Epithelial cell of esophagus (primary cell): ENCODE results near the gene MASP2.
A peak's percentile ranks its signal among the peaks of the same experiment; 100 is the strongest.
"Not testable (repeated sequence)": the region's sequence is repeated elsewhere in the genome, so short reads cannot be mapped to it uniquely, and the experiment has no call there.

Experiments used
- DNase-seq: peaks from one replicate; pipeline ENCODE4 v3.0.0; 2010; ENCODE audit warnings: low read depth
- H3K4me3 ChIP-seq: 2 replicates; pipeline ENCODE4 v1.5.1; 2011; ENCODE audit warnings: mild to moderate bottlenecking, low read length, control low read depth
- TF ChIP-seq, protein P1 (sequence below): IDR thresholded peaks from 2 replicates; pipeline ENCODE4 v1.5.1; 2011; ENCODE audit warnings: low read depth, mild to moderate bottlenecking, low read length, control low read depth, inconsistent platforms; ENCODE audit not compliant: insufficient read depth; ENCODE audit errors: missing control alignments

MASP2 gene

GRCh38 chr1:11024874-11025203 lies 22.2 kb downstream of the MASP2 start:
- no peak overlapping the region for H3K4me3 ChIP-seq
- TF ChIP-seq, protein P1, sequence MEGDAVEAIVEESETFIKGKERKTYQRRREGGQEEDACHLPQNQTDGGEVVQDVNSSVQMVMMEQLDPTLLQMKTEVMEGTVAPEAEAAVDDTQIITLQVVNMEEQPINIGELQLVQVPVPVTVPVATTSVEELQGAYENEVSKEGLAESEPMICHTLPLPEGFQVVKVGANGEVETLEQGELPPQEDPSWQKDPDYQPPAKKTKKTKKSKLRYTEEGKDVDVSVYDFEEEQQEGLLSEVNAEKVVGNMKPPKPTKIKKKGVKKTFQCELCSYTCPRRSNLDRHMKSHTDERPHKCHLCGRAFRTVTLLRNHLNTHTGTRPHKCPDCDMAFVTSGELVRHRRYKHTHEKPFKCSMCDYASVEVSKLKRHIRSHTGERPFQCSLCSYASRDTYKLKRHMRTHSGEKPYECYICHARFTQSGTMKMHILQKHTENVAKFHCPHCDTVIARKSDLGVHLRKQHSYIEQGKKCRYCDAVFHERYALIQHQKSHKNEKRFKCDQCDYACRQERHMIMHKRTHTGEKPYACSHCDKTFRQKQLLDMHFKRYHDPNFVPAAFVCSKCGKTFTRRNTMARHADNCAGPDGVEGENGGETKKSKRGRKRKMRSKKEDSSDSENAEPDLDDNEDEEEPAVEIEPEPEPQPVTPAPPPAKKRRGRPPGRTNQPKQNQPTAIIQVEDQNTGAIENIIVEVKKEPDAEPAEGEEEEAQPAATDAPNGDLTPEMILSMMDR = no peak
- DNase-seq = peak; percentile 19

GRCh38 chr1:11024154-11024873 lies 22.7 kb downstream of the MASP2 start:
- DNase-seq = no peak
- H3K4me3 ChIP-seq = no peak overlapping the region
- TF ChIP-seq, protein P1 = no peak

DNA sequence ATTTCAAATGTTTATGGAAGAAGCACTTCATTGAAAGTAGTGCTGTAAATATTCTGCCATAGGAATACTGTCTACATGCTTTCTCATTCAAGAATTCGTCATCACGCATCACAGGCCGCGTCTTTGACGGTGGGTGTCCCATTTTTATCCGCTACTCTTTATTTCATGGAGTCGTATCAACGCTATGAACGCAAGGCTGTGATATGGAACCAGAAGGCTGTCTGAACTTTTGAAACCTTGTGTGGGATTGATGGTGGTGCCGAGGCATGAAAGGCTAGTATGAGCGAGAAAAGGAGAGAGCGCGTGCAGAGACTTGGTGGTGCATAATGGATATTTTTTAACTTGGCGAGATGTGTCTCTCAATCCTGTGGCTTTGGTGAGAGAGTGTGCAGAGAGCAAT lies 23.8 kb downstream of the MASP2 start:
- no peak overlapping the region for H3K4me3 ChIP-seq
- DNase-seq = no peak
- TF ChIP-seq, protein P1 = no peak

DNA sequence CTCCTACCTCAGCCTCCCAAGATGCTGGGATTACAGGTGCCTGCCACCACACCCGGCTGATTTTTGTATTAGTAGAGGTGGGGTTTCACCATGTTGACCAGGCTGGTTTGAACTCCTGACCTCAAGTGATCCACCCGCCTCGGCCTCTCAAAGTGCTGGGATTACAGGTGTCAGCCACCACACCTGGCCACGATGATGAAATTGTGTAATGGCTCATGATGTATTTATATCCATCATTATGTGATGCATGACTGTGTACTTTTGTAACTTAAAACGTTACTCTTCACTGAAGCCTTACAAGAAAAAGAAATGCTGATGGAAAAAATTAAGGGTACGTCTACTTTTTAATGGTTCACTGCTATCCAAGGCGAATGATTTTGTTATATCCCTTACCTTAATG lies 27.1 kb downstream of the MASP2 start:
- no peak for DNase-seq
- H3K4me3 ChIP-seq = no peak overlapping the region
- TF ChIP-seq, protein P1 = no peak

GRCh38 chr1:11019358-11019757 lies 27.7 kb downstream of the MASP2 start:
- DNase-seq, H3K4me3 ChIP-seq: not testable (repeated sequence)

DNA sequence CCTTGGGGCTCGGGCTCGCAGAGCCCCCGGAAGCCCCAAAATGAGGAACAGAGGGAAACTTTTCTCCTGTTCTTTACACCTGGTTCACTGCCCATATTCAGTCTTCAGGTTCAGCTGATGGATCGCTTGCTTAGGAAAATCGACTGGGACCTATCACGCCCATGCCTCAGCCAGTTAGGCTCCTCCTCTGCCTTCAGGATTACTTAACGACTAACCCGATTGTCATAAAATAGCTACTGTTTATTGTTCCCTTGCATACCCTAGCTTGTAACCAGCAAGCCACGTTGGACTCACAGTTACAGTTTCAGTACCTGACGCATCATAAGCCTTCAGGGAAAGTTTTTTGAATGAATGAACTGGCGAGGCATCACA lies 33.9 kb downstream of the MASP2 start:
- H3K4me3 ChIP-seq = peak overlapping the region; percentile 63
- DNase-seq = peak; percentile 56
- TF ChIP-seq, protein P1 = no peak

DNA sequence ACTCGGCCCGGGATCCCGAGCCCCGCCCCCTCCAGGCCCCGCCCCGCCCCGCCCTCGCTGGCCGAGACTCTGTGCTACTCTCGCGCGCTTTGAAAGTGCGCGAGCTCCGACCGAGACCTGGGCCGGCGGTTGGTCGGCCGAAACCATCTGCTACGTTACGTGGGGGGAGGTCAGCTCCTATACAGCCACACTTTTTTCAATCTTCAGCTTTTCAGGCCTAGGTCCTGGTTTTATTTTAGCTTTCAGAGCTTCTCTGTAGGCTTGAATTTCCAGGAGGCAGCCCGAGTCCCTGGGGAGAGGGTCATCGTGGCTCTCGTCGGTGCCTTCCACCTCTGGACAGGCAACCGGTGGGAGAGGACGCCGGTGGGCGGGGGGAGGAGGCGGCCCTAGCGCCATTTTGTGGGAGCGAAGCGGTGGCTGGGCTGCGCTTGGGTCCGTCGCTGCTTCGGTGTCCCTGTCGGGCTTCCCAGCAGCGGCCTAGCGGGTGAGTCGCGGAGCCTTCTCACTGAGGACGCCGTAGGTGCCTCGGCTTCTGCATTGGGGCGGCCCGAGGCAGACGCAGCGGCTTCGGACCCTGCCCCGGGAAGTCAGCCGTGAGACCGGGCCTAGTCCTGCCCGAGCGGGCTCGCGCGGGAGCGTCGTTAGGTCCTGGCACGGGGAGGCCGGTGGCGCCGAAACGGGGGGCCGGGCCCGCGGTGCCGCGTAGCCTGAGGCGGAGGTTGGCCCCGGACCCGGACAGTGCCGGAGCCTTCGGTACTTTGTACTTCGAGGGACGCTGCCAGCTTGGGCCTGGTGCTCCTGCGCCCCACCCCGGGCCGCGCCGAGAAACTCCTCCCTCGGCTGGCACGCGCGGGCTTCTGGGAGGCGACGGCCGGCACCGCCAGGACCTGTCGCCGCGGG lies 34.5 kb downstream of the MASP2 start, which contains the start of gene TARDBP:
TSS of gene TARDBP (plus strand) at position 395 of the 900 bp plus-strand sequence. CDS start 1,074 bp downstream, outside the sequence.
- H3K4me3 ChIP-seq = peak within 1 kb of the TSS; percentile 72
- TF ChIP-seq, protein P1 = no peak
- DNase-seq = peak; percentile 89
